Spleen (tissue), 11 donors: ENCODE measurements around the gene PHKB. TPM values are rescaled to one million over a fixed set of nuclear protein-coding genes. Genes with fewer than 3 reads are reported as not detected.

Experiments used
- DNase-seq: peaks from one replicate; pipeline ENCODE4 v3.0.0-alpha.2; 2020
- H3K27ac ChIP-seq, 8 donors: fragments of 200-600 bp; sonication (generic) in 7 of 8; 1 replicate in 4 of 8; 2 replicates in 4 of 8; pipeline versions ENCODE4 v1.5.0 to v1.8.0; 2016 to 2021; ENCODE audit warnings: inconsistent platforms in 4 of 8, mild to moderate bottlenecking in 4 of 8, moderate library complexity in 1 of 8
- H3K27me3 ChIP-seq, 7 donors: fragments of 200-600 bp; sonication (generic) in 6 of 7; replicated peaks in 1 of 7; 1 replicate in 4 of 7; 2 replicates in 3 of 7; pipeline versions ENCODE4 v1.5.0 to v1.8.0; 2016 to 2021; ENCODE audit warnings: inconsistent platforms in 3 of 7, mild to moderate bottlenecking in 1 of 7
- H3K36me3 ChIP-seq, 6 donors: fragments of 200-600 bp; sonication (generic) in 5 of 6; 1 replicate in 4 of 6; 2 replicates in 2 of 6; pipeline versions ENCODE4 v1.5.0 to v1.8.0; 2016 to 2021; ENCODE audit warnings: inconsistent platforms in 2 of 6
- H3K4me1 ChIP-seq, 6 donors: fragments of 200-600 bp; sonication (generic) in 5 of 6; 1 replicate in 3 of 6; 2 replicates in 3 of 6; pipeline versions ENCODE4 v1.5.0 to v1.8.0; 2016 to 2021; ENCODE audit warnings: inconsistent platforms in 3 of 6
- H3K4me3 ChIP-seq, 8 donors: fragments of 200-600 bp; sonication (generic) in 7 of 8; 1 replicate in 4 of 8; 2 replicates in 4 of 8; pipeline versions ENCODE4 v1.5.0 to v1.8.0; 2016 to 2021; ENCODE audit warnings: inconsistent platforms in 4 of 8, mild to moderate bottlenecking in 4 of 8, moderate library complexity in 2 of 8
- H3K9me3 ChIP-seq, 8 donors: fragments of 200-600 bp; sonication (generic) in 7 of 8; 1 replicate in 4 of 8; 2 replicates in 4 of 8; pipeline versions ENCODE4 v1.5.0 to v1.8.0; 2016 to 2021; ENCODE audit warnings: inconsistent platforms in 4 of 8
- CTCF ChIP-seq, 11 experiments: fragments of 200-600 bp in 7 of 11; fragments of 450-650 bp in 4 of 11; sonication (generic) in 4 of 11; IDR thresholded peaks in 8 of 11; conservative IDR thresholded peaks in 3 of 11; 1 replicate in 7 of 11; 2 replicates in 4 of 11; pipeline versions ENCODE4 v1.4.0 to v1.8.0; 2016 to 2021; ENCODE audit warnings: antibody characterized with exemption in 11 of 11, inconsistent platforms in 4 of 11, mild to moderate bottlenecking in 1 of 11
- POLR2A ChIP-seq, 3 donors: fragments of 450-650 bp; IDR thresholded peaks; one replicate each; pipeline ENCODE4 v1.5.1; 2017; ENCODE audit warnings: antibody characterized with exemption in 3 of 3, mild to moderate bottlenecking in 1 of 3
- POLR2AphosphoS5 ChIP-seq, 3 donors: sonication (generic); formaldehyde crosslinking; IDR thresholded peaks; one replicate each; pipeline ENCODE4 v1.5.1; 2017; ENCODE audit warnings: antibody characterized with exemption in 3 of 3
- WGBS, 5 donors: extraction: QIAGEN DNeasy Blood & Tissue Kit in 3 of 5; methylation state at CpG; one replicate each; pipeline versions ENCODE4 v1.1.5 to v1.1.7; 2013 to 2018; 5-methylcytosine and 5-hydroxymethylcytosine counted together
- intact Hi-C: fragments of 100-400 bp; cut with DNase I; formaldehyde crosslinking; loops from one replicate; pipeline ENCODE4 v1.15.0; 2023; ENCODE audit warnings: low total_unique reads
- polyA plus RNA-seq, 3 donors: library from polyadenylated mRNA; stranded (reverse); fragments of 200-250 nt; gene quantifications; one replicate each; pipeline ENCODE4 v1.2.1, GENCODE V29; 2013
- total RNA-seq, 7 donors: library from RNA; depleted of rRNA in 3 of 7; stranded (reverse); fragments of >200 nt in 3 of 7; fragmentation: NEBNext Ultra II Directional in 4 of 7; extraction: Animal tissue kit (Norgen Biotek cat#: 25700) in 4 of 7; gene quantifications; one replicate each; pipeline versions ENCODE4 v1.1.0 to v1.2.1, GENCODE V29; 2016 to 2021
- donor health status: healthy with polysubstance abuse.
- donor health status: DM: no; HTN: no; CAD: no; lungs with moderate emphysema.
- donor health status: DM: no; HTN: no; CAD: no.
- donor health status: Bipolar disorder and iron deficiency.
- donor health status: healthy.
- donor health status: DM: no; HTN: no; CAD: no.
- donor health status: DM: yes; HTN: yes; CAD: no.

Gene PHKB
- total and polyA plus RNA-seq, 10 donors, result 19.7 to 168 (median 99.1) TPM

GRCh38 chr16:47565454-47565853, 104.3 kb downstream of the PHKB start:
- Histone ChIP-seq H3K27me3 (no peaks in the 10 kb centered on the region), H3K4me1 (peaks cover 3 to 55% (median 21%) of the 10 kb centered on the region in 6 donors), H3K4me3 (peak overlapping the region in 1 of 8 donors; percentile 2), H3K27ac (peak overlapping the region in 4 of 8 donors; percentile 41 to 77 (median 64)), H3K9me3 (no peaks in the 10 kb centered on the region), H3K36me3 (peaks cover 0 to 18% (median 0%) of the 10 kb centered on the region in 6 donors)
- DNase-seq, result no peak
- intact Hi-C loops, result no loop called here
- TF ChIP-seq POLR2AphosphoS5 (IDR thresholded peaks at IDR 0.05) (peak in 1 of 3 donors; percentile 73), CTCF (IDR thresholded peaks at IDR 0.05 in 8 of 11, conservative IDR thresholded peaks at IDR 0.05 in 3 of 11) (no peak)
- WGBS, 5 donors, result 27 to 54% (median 34%) methylated on average over 6 of the region's 6 CpGs

DNA sequence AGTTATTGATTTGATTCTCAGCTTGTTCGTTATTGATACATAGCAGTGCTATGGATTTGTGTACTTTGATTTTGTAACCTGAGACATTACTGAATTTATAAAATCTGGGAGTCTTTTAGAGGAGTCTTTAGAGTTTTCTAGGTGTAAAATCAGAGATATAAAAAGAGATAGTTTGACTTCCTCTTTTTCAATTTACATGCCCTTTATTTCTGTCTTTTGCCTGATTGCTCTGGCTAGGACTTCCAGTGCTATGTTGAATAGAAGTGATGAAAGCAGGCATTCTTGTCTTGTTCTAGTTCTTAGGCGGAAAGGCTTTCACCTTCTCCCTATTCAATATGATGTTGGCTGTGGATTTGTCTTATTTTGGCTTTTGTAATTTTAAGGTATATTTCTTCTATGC, 106.2 kb downstream of the PHKB start:
- H3K4me3 ChIP-seq, result no peak overlapping the region
- H3K4me1 ChIP-seq, result peaks cover 3 to 55% (median 21%) of the 10 kb centered on the region in 6 donors
- TF ChIP-seq POLR2AphosphoS5 (IDR thresholded peaks at IDR 0.05) (no peak), POLR2A (IDR thresholded peaks at IDR 0.05) (no peak), CTCF (IDR thresholded peaks at IDR 0.05 in 8 of 11, conservative IDR thresholded peaks at IDR 0.05 in 3 of 11) (no peak)
- H3K36me3 ChIP-seq, result peaks cover 0 to 18% (median 0%) of the 10 kb centered on the region in 6 donors
- no peaks in the 10 kb centered on the region for H3K9me3 ChIP-seq
- no peak for DNase-seq
- WGBS, 5 donors, result 86 to 98% (median 91%) methylated on average over 2 of the region's 2 CpGs
- intact Hi-C loops, result no loop called here
- H3K27me3 ChIP-seq, result no peaks in the 10 kb centered on the region
- H3K27ac ChIP-seq, result peak overlapping the region in 1 of 8 donors; percentile 74

DNA sequence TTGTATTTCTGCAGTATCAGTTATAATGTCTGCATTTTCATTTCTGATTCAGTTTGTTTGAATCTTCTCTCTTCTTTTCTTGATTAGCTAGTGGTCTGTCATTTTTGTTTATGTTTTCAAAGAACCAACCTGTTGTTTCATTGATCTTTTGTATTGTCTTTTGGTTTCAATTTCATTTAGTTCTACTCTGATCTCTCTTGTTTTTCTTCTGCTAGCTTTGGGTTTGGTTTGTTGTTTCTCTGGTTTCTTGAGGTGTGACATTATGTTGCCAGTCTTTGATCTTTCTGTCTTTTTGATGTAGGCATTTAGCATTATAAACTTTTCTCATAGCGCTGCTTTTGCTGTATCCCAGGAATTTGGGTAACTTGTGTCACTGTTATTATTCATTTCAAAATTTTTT, 107.2 kb downstream of the PHKB start:
- WGBS, 5 donors, result 73 to 94% (median 86%) methylated on average over 1 of the region's 1 CpG
- Histone ChIP-seq H3K4me1 (peaks cover 3 to 64% (median 21%) of the 10 kb centered on the region in 6 donors), H3K27ac (peak overlapping the region in 3 of 8 donors; percentile 39 to 48 (median 47)), H3K36me3 (peaks cover 0 to 16% (median 0%) of the 10 kb centered on the region in 6 donors), H3K4me3 (no peak overlapping the region), H3K9me3 (no peaks in the 10 kb centered on the region), H3K27me3 (no peaks in the 10 kb centered on the region)
- no peak for DNase-seq
- no peak for TF ChIP-seq POLR2AphosphoS5 (IDR thresholded peaks at IDR 0.05)
- no peak for TF ChIP-seq CTCF (IDR thresholded peaks at IDR 0.05 in 8 of 11, conservative IDR thresholded peaks at IDR 0.05 in 3 of 11)
- TF ChIP-seq POLR2A (IDR thresholded peaks at IDR 0.05), result no peak
- intact Hi-C loops, result no loop called here

GRCh38 chr16:47571049-47571448, 109.9 kb downstream of the PHKB start:
- TF ChIP-seq CTCF (IDR thresholded peaks at IDR 0.05 in 8 of 11, conservative IDR thresholded peaks at IDR 0.05 in 3 of 11) (no peak), POLR2AphosphoS5 (IDR thresholded peaks at IDR 0.05) (no peak), POLR2A (IDR thresholded peaks at IDR 0.05) (no peak)
- H3K9me3 ChIP-seq, result no peaks in the 10 kb centered on the region
- peaks cover 0 to 68% (median 20%) of the 10 kb centered on the region in 6 donors for H3K4me1 ChIP-seq
- no peak for DNase-seq
- intact Hi-C loops, result no loop called here
- no peak overlapping the region for H3K27ac ChIP-seq
- H3K27me3 ChIP-seq, result no peaks in the 10 kb centered on the region
- H3K4me3 ChIP-seq, result no peak overlapping the region
- peaks cover 0 to 16% (median 0%) of the 10 kb centered on the region in 6 donors for H3K36me3 ChIP-seq
